C4-2B (cell line): ENCODE measurements around the gene BRS3.

Source experiments
- H3K27ac ChIP-seq: fragments of 450-650 bp; 2 replicates; pipeline ENCODE4 v1.5.1; 2017
- CTCF ChIP-seq: fragments of 450-650 bp; conservative IDR thresholded peaks from 2 replicates; pipeline ENCODE4 v1.5.1; 2017; ENCODE audit warnings: mild to moderate bottlenecking
- ZFX ChIP-seq: fragments of 450-650 bp; IDR thresholded peaks from 2 replicates; pipeline ENCODE4 v1.6.1; 2017

The BRS3 gene

GRCh38 chrX:136525738-136526606 is 38.2 kb downstream of the BRS3 start:
- H3K27ac ChIP-seq = no peak overlapping the region
- TF ChIP-seq CTCF (no peak), ZFX (no peak)

GRCh38 chrX:136528645-136529315 is 41.0 kb downstream of the BRS3 start:
- TF ChIP-seq ZFX = no peak
- TF ChIP-seq CTCF = no peak
- no peak overlapping the region for H3K27ac ChIP-seq

- H3K27ac ChIP-seq = no peak overlapping the region
- TF ChIP-seq ZFX = no peak
Measured at GRCh38 chrX:136529795-136530194, 42.0 kb downstream of the BRS3 start.

GRCh38 chrX:136531951-136532350 is 44.2 kb downstream of the BRS3 start, which contains the start of gene VGLL1:
Gene VGLL1, plus strand, starts transcription at chrX:136532215. Its CDS starts 3,806 bp downstream, at chrX:136536021.
- no peak within 1 kb of the TSS for H3K27ac ChIP-seq
- TF ChIP-seq CTCF (no peak), ZFX (no peak)

GRCh38 chrX:136534131-136534530 is 46.4 kb downstream of the BRS3 start:
- TF ChIP-seq ZFX = no peak
- TF ChIP-seq CTCF = no peak
- H3K27ac ChIP-seq = no peak overlapping the region

GRCh38 chrX:136538811-136539210 is 51.1 kb downstream of the BRS3 start:
- no peak overlapping the region for H3K27ac ChIP-seq
- TF ChIP-seq CTCF (no peak), ZFX (no peak)

GRCh38 chrX:136540226-136540625 is 52.5 kb downstream of the BRS3 start:
- TF ChIP-seq CTCF (no peak), ZFX (no peak)
- H3K27ac ChIP-seq = no peak overlapping the region
